IMR-90 (cell line): ENCODE data around the gene ZNF814. TPM values are rescaled to one million over a fixed set of nuclear protein-coding genes. Genes with fewer than 3 reads are reported as not detected.
A peak's percentile ranks its signal among the peaks of the same experiment; 100 is the strongest.
"Not testable (repeated sequence)": the region's sequence is repeated elsewhere in the genome, so short reads cannot be mapped to it uniquely, and the experiment has no call there.

Experiments
- ATAC-seq: fragments of 200-7000 bp; cut with Tn5 transposase; 2 replicates; pipeline ENCODE4 v1.9.1; 2020; ENCODE audit warnings: low read depth, mild to moderate bottlenecking, moderate library complexity
- BruUV-seq: library from RNA; stranded (reverse); fragments of 400-500 nt; replicated peaks from 2 replicates; lab custom pipeline; 2021; lab: Mats Ljungman, UMichigan
- CTCF ChIA-PET: fragments of 300-600 bp; formaldehyde crosslinking; extraction: SDS; loops from one replicate; lab custom pipeline; 2021; ENCODE audit warnings: antibody characterized with exemption; lab: Yijun Ruan, JAX
- POLR2A ChIA-PET: fragments of 300-600 bp; sonication (Branson Sonifier 250); formaldehyde crosslinking; loops from one replicate; lab custom pipeline; 2022; ENCODE audit warnings: antibody characterized with exemption; ENCODE audit not compliant: unreplicated experiment; lab: Charles Lee
- DNase-seq: peaks from one replicate; pipeline ENCODE4 v3.0.0; 2013
- H2AFZ ChIP-seq: replicated peaks from 2 replicates; pipeline ENCODE3; 2013; ENCODE audit warnings: low read length, mild to moderate bottlenecking; ENCODE audit not compliant: poor library complexity
- H2AK5ac ChIP-seq: 2 replicates; pipeline ENCODE4 v1.6.1; 2013; ENCODE audit warnings: low read depth, low read length, inconsistent platforms
- H2AK9ac ChIP-seq: replicated peaks from 2 replicates; pipeline ENCODE3; 2013; ENCODE audit warnings: mild to moderate bottlenecking, low read depth, low read length, moderate library complexity; ENCODE audit not compliant: poor library complexity
- H2BK120ac ChIP-seq: 2 replicates; pipeline ENCODE4 v1.6.1; 2013; ENCODE audit warnings: low read depth, low read length, inconsistent platforms
- H2BK15ac ChIP-seq: 3 replicates; pipeline ENCODE4 v1.6.1; 2013; ENCODE audit warnings: low read depth, low read length, inconsistent platforms
- H2BK20ac ChIP-seq: 2 replicates; pipeline ENCODE4 v1.6.1; 2013; ENCODE audit warnings: low read depth, mild to moderate bottlenecking, inconsistent platforms, low read length, moderate library complexity
- H2BK5ac ChIP-seq: 2 replicates; pipeline ENCODE4 v1.6.1; 2013; ENCODE audit warnings: mild to moderate bottlenecking, low read depth, low read length, inconsistent platforms; ENCODE audit not compliant: poor library complexity, severe bottlenecking
- H3K14ac ChIP-seq: replicated peaks from 2 replicates; pipeline ENCODE4 v1.6.1; 2013; ENCODE audit warnings: low read depth, low read length, inconsistent platforms
- H3K18ac ChIP-seq: 2 replicates; pipeline ENCODE4 v1.6.1; 2013; ENCODE audit warnings: low read depth, low read length, control low read depth
- H3K23ac ChIP-seq: 2 replicates; pipeline ENCODE4 v1.6.1; 2013; ENCODE audit warnings: low read depth, low read length, inconsistent platforms
- H3K27ac ChIP-seq: 2 replicates; pipeline ENCODE4 v1.5.1; 2013; ENCODE audit warnings: mild to moderate bottlenecking, control low read depth, low read length; ENCODE audit not compliant: insufficient read depth
- H3K27me3 ChIP-seq: 2 replicates; pipeline ENCODE4 v1.6.1; 2013; ENCODE audit warnings: low read length; ENCODE audit not compliant: control insufficient read depth, insufficient read depth
- H3K36me3 ChIP-seq: 2 replicates; pipeline ENCODE4 v1.6.1; 2013; ENCODE audit warnings: low read length, mixed read lengths; ENCODE audit not compliant: control insufficient read depth, insufficient read depth
- H3K4ac ChIP-seq: 2 replicates; pipeline ENCODE4 v1.6.1; 2013; ENCODE audit warnings: low read depth, low read length, inconsistent platforms
- H3K4me1 ChIP-seq: 2 replicates; pipeline ENCODE4 v1.6.1; 2013; ENCODE audit warnings: low read length, mixed read lengths; ENCODE audit not compliant: control insufficient read depth, insufficient read depth
- H3K4me2 ChIP-seq: 2 replicates; pipeline ENCODE4 v1.6.1; 2013; ENCODE audit warnings: low read depth, mild to moderate bottlenecking, control low read depth, low read length, moderate library complexity
- H3K4me3 ChIP-seq: 2 replicates; pipeline ENCODE4 v1.5.1; 2013; ENCODE audit warnings: low read depth, mild to moderate bottlenecking, control low read depth, low read length, moderate library complexity; ENCODE audit not compliant: insufficient read depth
- H3K56ac ChIP-seq: 2 replicates; pipeline ENCODE4 v1.6.1; 2013; ENCODE audit warnings: low read length, inconsistent platforms; ENCODE audit not compliant: insufficient read depth; ENCODE audit errors: extremely low read depth
- H3K79me1 ChIP-seq, 2 experiments: 2 replicates each; pipeline ENCODE4 v1.6.1; 2013; ENCODE audit warnings: low read length in 2 of 2, inconsistent platforms in 1 of 2, low read depth in 1 of 2
- H3K9ac ChIP-seq: 2 replicates; pipeline ENCODE4 v1.6.1; 2013; ENCODE audit warnings: low read depth, low read length, control low read depth
- H3K9me1 ChIP-seq: 2 replicates; pipeline ENCODE4 v1.6.1; 2013; ENCODE audit warnings: low read length, inconsistent platforms; ENCODE audit not compliant: insufficient read depth
- H3K9me3 ChIP-seq: 2 replicates; pipeline ENCODE4 v1.6.1; 2013; ENCODE audit warnings: low read length; ENCODE audit not compliant: control insufficient read depth, insufficient read depth
- H4K20me1 ChIP-seq: 2 replicates; pipeline ENCODE4 v1.6.1; 2013; ENCODE audit warnings: low read length, inconsistent platforms; ENCODE audit not compliant: insufficient read depth
- H4K5ac ChIP-seq: 2 replicates; pipeline ENCODE4 v1.6.1; 2013; ENCODE audit warnings: mild to moderate bottlenecking, low read depth, low read length, control low read depth
- H4K8ac ChIP-seq, 2 experiments: 2 replicates each; pipeline ENCODE4 v1.6.1; 2013; ENCODE audit warnings: low read depth in 2 of 2, low read length in 2 of 2, control low read depth in 1 of 2, inconsistent platforms in 1 of 2
- H4K91ac ChIP-seq: 2 replicates; pipeline ENCODE4 v1.6.1; 2013; ENCODE audit warnings: low read depth, low read length, inconsistent platforms; ENCODE audit not compliant: insufficient read depth
- MAFK ChIP-seq: IDR thresholded peaks from 2 replicates; pipeline ENCODE4 v1.6.1; 2012; ENCODE audit warnings: low read depth, low read length, improper control_type of control experiment
- WGBS, 2 experiments: methylation state at CpG; one replicate each; pipeline versions ENCODE4 v1.1.5 to v1.1.7; 2013; ENCODE audit warnings: missing lambda C conversion rate in 2 of 2; ENCODE audit not compliant: insufficient read length in 1 of 2; ENCODE audit errors: extremely low coverage in 2 of 2; 5-methylcytosine and 5-hydroxymethylcytosine counted together
- dilution Hi-C: fragments of 300-500 bp; cut with HindIII; formaldehyde crosslinking; loops from one replicate; pipeline ENCODE4 v1.14.3; 2018; ENCODE audit warnings: low sequenced_read_pairs; ENCODE audit not compliant: unreplicated experiment
- in situ Hi-C: fragments of 300-500 bp; cut with MboI; formaldehyde crosslinking; loops from 3 replicates; pipeline ENCODE4 v1.14.3; 2019; ENCODE audit warnings: low sequenced_read_pairs, inconsistent platforms, mixed read lengths
- intact Hi-C: fragments of 100-400 bp; cut with micrococcal nuclease; formaldehyde crosslinking; loops from 2 replicates; pipeline ENCODE4 v1.10.0; 2022
- polyA plus RNA-seq, 3 experiments: library from polyadenylated mRNA; depleted of rRNA; stranded (reverse); fragments of >200 nt; gene quantifications; 2 replicates each; pipeline ENCODE4 v1.2.3, GENCODE V29; 2012; ENCODE audit warnings: low replicate concordance in 1 of 3
- total RNA-seq: library from RNA; depleted of rRNA; stranded (reverse); fragments of >200 nt; gene quantifications from 2 replicates; pipeline ENCODE4 v1.2.3, GENCODE V29; 2012

The ZNF814 gene
- total and polyA plus RNA-seq, 2 of the 4 experiments (the other 2 are of a cell fraction) = 3.9 to 5.9 TPM

DNA sequence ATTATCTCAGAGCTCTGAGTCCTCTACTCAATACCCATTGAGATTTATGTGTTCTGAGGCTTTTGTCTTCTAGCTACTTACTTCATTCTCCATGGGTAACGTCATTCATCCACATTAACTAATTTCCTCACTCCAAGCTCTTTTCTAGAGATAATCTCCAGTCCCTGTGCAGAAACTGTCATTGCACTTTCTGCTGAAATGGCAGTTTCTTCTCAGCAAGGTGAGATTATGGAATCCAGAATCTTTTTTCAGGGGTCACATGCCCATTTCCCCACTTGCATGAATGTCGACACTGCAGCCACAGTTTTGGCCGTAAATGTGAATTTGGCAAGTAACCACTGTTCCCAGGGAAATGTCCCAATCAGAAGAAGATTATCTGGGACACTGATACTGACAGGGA lies 26.5 kb downstream of the ZNF814 start:
- H3K4me2 ChIP-seq, ATAC-seq, H3K56ac ChIP-seq, H2BK20ac ChIP-seq, H2AK9ac ChIP-seq, H2BK15ac ChIP-seq, POLR2A ChIA-PET, H3K9ac ChIP-seq, H3K27ac ChIP-seq, H4K8ac ChIP-seq, H3K9me1 ChIP-seq, H2BK120ac ChIP-seq, H4K91ac ChIP-seq, H4K5ac ChIP-seq, intact Hi-C loops, H3K18ac ChIP-seq, H4K20me1 ChIP-seq, in situ Hi-C loops, H3K27me3 ChIP-seq, DNase-seq, H2AFZ ChIP-seq, H3K23ac ChIP-seq, CTCF ChIA-PET, H3K4me3 ChIP-seq, H2BK5ac ChIP-seq, H2AK5ac ChIP-seq, H3K4me1 ChIP-seq, dilution Hi-C loops, H3K4ac ChIP-seq, H3K14ac ChIP-seq: not testable (repeated sequence)
- peak; percentile 65 for TF ChIP-seq MAFK
- Histone ChIP-seq H3K9me3 (peaks cover 53% of the 10 kb centered on the region), H3K79me1 (peaks cover 27 to 28% of the 10 kb centered on the region in 2 experiments; a peak in 3 of 4 replicates), H3K36me3 (peaks cover 70% of the 10 kb centered on the region)
- BruUV-seq = TSS peak; percentile 2
- WGBS, 2 experiments = no CpG with 5 or more reads among the region's 3 CpGs

DNA sequence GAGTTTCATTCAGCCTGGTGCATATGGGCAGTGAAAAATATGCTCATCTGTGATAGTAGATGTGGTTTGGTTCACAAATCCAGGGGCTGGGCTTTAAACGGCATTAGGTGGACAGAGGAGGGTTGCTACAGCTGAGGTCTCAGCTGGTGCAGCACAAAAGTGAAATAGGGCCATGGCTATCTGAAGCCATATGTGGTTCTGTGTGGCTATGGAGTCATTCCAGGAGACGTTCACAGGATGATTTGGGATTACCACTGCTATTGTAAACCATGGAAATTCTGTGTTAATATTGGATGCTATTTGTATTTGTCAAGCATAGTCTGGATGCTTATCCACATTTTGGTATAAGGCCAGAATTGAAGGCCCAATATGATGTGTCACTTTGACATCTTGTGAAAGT lies 34.7 kb downstream of the ZNF814 start:
- H4K8ac ChIP-seq, in situ Hi-C loops: not testable (repeated sequence)
- WGBS, 2 experiments = 100% methylated on average over 1 of the region's 2 CpGs; no CpG with 5 or more reads in 1 of the 2 experiments

More for the DNA sequence above, 34.7 kb downstream of the ZNF814 start:
- H4K5ac ChIP-seq, dilution Hi-C loops, CTCF ChIA-PET, DNase-seq, H3K4me3 ChIP-seq, H3K4me2 ChIP-seq, H3K23ac ChIP-seq, H3K14ac ChIP-seq, BruUV-seq, H3K27me3 ChIP-seq, H2BK120ac ChIP-seq, ATAC-seq, H3K9me1 ChIP-seq, H3K56ac ChIP-seq, H3K9me3 ChIP-seq, H3K18ac ChIP-seq, POLR2A ChIA-PET, H3K9ac ChIP-seq, H2AK9ac ChIP-seq, H3K4me1 ChIP-seq, H4K91ac ChIP-seq, H2AK5ac ChIP-seq, H2BK15ac ChIP-seq, H3K27ac ChIP-seq, H2BK20ac ChIP-seq, H3K4ac ChIP-seq, H2BK5ac ChIP-seq, intact Hi-C loops, H2AFZ ChIP-seq: not testable (repeated sequence)
- H3K79me1 ChIP-seq = peaks cover 7 to 50% of the 10 kb centered on the region in 2 experiments; a peak in 3 of 4 replicates
- peaks cover 41% of the 10 kb centered on the region for H3K36me3 ChIP-seq
- H4K20me1 ChIP-seq = peaks cover 20% of the 10 kb centered on the region
